Left renal cortex interstitium (tissue), 4 donors: ENCODE measurements around the gene CSMD2. TPM values are rescaled to one million over a fixed set of nuclear protein-coding genes. Genes with fewer than 3 reads are reported as not detected.
A peak's percentile ranks its signal among the peaks of the same experiment; 100 is the strongest.

Experiments
- DNase-seq, 4 donors: peaks; one replicate each; pipeline ENCODE4 v3.0.0-alpha.2; 2013; ENCODE audit warnings: low read depth in 4 of 4, low spot score in 2 of 4, missing footprints in 1 of 4
- polyA plus RNA-seq, 4 donors: library from polyadenylated mRNA; unstranded; fragments of 120-200 nt; gene quantifications; one replicate each; pipeline ENCODE4 v1.2.1, GENCODE V29; 2013; ENCODE audit not compliant: insufficient read length in 4 of 4

The CSMD2 gene
- polyA plus RNA-seq, 4 donors = 0.60 to 1.4 (median 0.92) TPM

GRCh38 chr1:33875862-33876261 is 289.2 kb downstream of the CSMD2 start:
- no peak for DNase-seq

- DNase-seq = no peak
Measured at GRCh38 chr1:33874636-33875035, 290.4 kb downstream of the CSMD2 start.

DNA sequence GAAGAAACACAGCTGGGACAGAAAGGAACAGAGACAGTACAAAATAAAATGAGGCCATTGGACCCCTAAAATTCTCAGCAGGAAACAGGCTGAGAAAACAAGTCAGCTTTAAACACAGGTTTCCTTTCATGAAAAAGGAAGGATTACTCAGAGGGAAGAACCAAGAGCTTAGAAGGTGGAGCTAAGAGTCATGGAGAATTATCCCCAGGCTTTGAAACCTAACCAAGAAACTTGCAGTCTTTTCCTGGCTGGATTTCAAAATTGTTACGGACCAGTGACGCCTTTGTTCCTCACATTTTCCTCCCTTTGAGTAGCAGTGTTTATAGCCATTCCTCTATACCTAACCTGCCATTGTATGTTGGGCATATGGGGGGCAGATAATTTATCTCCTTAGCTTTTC is 292.3 kb downstream of the CSMD2 start:
- DNase-seq = no peak

- DNase-seq = no peak
Measured at GRCh38 chr1:33872275-33872674, 292.8 kb downstream of the CSMD2 start.

DNA sequence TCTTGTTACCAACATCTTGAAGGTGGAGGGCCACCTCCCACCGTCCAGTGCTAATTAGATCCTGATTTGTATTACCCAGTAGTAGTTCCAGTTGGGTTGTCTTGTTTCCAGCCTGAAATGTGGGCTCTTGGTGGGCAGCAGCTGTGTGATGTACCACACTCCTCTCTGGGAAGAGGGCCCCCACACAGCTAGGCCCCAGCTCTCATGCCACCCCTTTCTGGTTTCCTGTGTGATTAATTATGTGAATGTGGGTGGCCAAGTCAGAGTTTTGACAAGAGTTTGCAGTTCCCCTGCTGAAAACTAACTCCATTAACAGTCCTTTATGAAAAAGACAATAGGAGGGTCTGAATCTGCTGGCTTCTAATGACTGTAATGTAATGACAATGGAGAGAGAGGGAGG is 297.3 kb downstream of the CSMD2 start:
- no peak for DNase-seq

DNA sequence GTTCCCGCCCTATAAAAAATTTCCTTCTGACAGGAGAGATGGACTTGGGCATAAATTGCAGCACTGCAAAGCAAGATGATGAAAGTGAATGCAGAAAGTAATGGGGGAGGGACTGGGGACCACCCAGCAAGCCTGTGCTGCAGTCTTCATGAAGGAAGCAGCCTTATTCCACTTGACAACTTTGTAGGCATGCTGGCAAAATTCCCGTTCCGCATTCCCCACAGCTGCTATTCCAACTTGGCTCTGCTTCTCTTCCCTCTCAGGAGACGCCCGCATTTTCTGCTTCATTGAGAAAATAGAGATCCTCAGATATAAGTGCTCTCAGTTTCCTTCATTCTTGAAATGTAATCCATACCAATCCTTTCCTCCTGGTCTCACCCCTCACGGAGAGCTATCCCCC is 298.7 kb downstream of the CSMD2 start:
- peak in 2 of 4 donors; percentile 19 to 53 for DNase-seq

GRCh38 chr1:33864460-33865389 is 300.3 kb downstream of the CSMD2 start:
- DNase-seq = no peak

DNA sequence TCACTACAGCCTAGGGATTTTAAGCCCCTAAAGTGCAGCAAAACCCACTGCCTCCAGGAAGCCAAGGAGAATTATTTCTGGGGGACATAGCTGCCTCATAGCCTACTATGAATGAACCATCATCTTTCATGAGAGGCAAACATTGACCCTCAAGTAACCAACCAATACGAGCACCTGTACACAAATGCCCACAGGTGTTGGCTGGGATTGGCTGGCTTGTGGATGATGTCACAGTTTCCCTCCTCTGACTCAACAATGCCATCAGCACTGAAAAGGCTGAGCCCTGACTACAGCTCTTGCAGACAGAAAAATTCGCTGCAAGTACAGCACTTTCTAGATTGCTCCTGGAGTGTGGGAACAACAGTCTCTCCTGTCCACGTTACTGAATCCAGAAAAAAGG is 301.3 kb downstream of the CSMD2 start, which contains the start of gene HMGB4:
Gene HMGB4, plus strand, starts transcription at position 301 of the 400 bp plus-strand sequence. CDS start 113 bp downstream, outside the sequence.
- no peak for DNase-seq

DNA sequence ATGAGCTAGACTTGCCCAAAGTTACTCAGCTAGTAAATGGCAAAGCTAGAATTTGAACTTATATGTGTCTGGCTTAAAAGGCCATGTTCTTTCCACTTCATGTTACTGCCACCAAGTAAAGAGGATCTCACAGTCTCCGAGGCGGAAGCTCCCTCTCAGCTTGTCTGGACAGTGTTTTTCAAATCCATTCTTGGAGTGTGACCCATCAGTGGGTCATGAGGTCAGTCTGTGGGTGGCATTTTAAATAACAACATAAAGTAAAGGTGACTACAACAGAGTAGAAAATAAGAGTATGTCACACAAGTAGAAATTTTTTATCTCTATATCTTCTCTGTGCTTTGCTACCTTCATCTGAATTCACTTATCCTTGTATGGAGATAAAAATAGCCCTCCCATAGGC is 304.4 kb downstream of the CSMD2 start:
- DNase-seq = no peak

- DNase-seq = no peak
Measured at GRCh38 chr1:33854091-33854490, 310.9 kb downstream of the CSMD2 start.

GRCh38 chr1:33853431-33853830 is 311.6 kb downstream of the CSMD2 start:
- no peak for DNase-seq

- DNase-seq = no peak
Measured at GRCh38 chr1:33852711-33853110, 312.3 kb downstream of the CSMD2 start.

DNA sequence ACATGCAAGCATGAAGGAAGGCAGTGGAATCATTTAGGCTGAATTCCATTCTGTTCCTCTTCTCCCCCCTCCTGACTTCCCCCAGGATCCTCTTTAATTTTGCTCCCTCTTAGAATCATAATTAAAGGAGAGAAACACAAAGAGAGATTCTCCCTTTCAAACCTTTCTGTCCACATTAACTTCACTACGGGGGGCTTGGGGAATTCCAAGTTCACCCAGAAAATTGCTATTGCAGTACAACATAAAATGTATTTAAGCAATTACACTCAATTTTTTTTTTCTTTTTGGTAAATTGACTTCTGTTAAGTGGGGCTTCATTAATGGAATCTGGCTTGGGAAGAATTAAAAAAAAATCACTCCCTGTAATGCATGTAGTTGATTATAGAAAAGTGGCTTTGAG is 314.5 kb downstream of the CSMD2 start:
- no peak for DNase-seq

GRCh38 chr1:33849211-33849610 is 315.8 kb downstream of the CSMD2 start:
- DNase-seq = no peak

DNA sequence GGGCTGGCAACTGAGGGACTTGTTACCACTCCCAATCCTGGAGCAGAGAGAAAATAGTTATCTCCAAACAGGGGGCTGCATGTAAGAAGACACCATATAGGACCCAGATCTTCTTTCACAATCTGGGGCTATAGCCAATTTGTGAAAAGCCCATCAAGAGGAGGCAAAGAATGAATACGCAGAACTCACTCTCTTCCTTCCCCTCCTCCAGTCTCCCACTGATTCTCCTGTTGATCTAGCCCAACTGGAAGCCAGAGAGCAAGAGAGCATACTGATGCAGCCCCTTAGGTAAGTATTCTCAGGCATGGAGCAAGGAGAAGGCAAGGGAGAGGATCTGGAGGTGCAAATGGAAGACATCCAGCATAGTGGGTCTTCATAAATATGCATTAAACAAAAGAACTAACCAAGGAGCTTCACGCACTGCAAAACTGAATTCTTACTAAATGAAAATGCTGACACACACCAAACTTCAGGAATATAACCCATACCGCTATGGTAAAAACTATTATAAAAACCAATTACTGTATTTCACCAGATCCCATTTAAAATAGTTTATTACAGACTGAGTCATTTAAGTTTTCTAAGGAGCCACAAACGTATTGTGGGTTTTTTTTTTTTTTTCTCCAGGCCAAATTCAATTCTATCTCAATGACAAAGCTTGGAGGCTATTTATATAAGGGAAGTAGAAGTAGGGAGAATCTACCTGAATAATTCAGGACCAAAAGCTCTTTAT is 316.7 kb downstream of the CSMD2 start:
- DNase-seq = no peak

DNA sequence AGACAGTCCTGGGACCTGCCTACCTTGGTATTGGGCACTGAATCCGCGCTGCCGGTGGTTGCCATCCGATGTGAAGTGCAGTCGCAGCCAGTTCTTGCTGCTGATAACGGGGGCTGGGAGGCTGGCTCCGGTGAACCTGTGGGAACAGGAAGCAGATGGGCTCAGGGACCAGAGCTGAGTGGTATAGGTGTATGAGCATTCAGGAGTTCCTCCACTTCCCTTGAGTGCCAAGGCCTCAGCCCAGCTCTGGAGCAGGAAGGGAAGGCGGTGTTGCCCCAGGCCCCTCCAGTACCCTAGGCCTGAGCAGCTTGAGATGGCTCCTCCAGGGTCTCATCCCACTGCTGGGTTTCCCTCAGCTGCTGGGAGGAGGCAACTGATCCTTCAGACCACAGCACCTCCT is 318.2 kb downstream of the CSMD2 start:
- DNase-seq = no peak

- no peak for DNase-seq
Measured at GRCh38 chr1:33844166-33844565, 320.9 kb downstream of the CSMD2 start.

GRCh38 chr1:33842348-33842747 is 322.7 kb downstream of the CSMD2 start:
- DNase-seq = no peak

DNA sequence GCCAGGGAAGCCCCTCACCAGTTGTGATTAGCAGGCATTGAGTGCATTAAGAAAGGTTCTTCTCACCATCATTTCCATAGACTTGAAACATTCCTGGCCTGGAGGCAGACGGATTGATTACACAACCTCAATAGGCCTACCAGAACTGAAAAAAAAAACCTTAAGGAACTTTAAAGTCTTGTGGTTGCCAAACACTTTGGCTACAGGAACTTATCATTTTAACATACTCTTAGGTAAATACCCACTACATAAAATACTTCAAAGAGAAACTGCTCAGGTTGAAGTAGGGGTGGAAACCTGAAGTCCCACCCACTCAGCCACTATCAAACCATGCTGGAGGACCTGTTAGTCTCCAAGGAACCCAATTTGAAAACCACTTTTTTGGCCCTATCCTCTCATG is 323.5 kb downstream of the CSMD2 start:
- no peak for DNase-seq

- no peak for DNase-seq
Measured at GRCh38 chr1:33837635-33838034, 327.4 kb downstream of the CSMD2 start.

- no peak for DNase-seq
Measured at GRCh38 chr1:33836911-33837310, 328.1 kb downstream of the CSMD2 start.

DNA sequence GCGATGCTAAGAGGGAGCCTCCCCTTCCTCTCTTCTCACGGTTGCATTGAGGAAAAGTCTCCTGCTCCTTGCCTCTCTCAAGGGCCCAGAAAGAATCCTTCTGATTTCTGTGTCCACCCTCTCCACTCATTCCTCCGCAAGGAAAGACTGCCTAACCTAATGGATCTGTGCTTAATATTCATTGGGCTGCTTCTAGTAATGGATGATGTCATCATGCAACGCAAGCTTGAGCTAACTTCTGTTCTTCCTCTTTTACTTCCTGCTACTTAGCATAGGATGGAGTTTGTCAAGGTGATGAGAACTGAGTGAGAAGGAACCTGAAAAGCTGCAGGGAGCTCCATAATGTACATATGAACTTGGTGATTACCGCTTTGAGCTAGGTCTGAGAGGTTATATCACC is 336.4 kb downstream of the CSMD2 start:
- DNase-seq = no peak
